HG03135 (cell line): Measurements from ENCODE around the gene EFCAB12.
"Not testable (repeated sequence)": the region's sequence is repeated elsewhere in the genome, so short reads cannot be mapped to it uniquely, and the experiment has no call there.

Source experiments
- ATAC-seq: cut with Tn5 transposase; IDR thresholded peaks from one replicate; pipeline ENCODE4 v1.9.1; 2021; ENCODE audit warnings: mild to moderate bottlenecking, moderate library complexity; ENCODE audit not compliant: unreplicated experiment

Gene EFCAB12

DNA sequence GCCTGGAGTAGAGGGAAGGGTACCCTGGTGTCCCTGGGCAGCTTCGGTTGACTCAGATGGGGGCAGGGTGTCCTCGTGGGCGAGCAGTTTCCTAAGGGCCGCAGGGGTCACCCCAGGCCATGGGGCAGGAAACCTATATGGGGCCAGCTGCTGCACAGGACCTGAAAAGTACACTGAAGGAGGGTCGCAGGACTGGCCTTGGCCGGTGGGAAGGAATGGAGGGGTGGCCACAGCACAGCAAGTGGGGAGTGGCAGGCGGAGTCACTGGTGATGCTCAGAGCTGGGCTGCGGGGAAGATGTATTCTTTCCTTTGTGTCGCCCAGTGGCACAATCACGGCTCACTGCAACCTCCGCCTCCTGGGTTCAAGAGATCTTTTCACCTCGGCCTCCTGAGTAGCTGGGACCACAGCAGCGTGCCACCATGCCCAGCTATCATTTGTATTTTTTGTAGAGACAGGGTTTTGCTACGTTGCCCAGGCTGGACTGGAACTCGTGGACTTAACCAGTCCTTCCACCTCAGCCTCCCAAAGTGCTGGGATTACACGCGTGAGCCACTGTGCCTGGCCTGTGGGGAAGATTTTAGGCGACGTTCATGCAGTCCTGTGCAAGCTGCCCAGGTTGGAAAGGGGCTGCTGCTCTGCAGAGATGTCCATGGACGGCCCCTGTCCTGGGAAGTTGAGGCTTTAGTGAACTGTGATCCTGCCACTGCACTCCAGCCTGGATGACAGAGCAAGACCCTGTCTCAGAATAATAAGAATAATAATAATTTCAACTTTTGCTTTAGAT is 57.2 kb downstream of the EFCAB12 start:
- no peak for ATAC-seq

DNA sequence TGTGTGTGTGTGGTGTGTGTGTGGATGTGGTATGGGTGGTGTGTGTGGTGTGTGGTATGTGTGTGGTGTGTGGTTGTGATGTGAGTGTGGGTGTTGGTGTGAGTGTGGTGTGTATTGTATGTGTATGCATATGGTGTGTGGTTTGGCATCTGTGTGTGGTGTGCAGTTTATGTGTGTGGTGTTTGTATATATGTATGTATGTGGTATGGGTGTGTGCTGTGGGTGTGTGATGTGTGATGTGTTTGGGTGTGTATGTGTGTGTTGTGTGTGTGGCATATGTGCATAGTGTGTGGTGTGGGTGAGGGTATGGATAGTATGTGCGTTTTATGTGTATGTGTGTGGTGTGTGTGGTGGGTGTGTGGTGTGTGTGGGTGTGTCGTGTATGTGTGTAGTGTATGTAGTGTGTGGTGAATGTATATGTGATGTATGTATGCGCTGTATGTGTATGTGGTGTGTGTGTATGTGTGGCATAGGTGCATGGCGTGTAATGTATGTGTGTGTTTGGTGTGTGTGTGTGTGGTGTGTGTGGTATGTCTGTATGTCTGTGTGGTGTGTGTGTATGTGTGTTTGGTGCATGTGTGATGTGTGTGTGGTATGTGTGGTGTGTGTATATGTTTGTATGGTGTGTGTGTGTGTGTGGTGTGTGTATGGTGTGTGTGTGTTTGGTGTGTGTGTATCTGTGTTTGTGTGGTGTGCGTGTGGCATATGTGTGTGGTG is 58.0 kb downstream of the EFCAB12 start:
- ATAC-seq: no peak

DNA sequence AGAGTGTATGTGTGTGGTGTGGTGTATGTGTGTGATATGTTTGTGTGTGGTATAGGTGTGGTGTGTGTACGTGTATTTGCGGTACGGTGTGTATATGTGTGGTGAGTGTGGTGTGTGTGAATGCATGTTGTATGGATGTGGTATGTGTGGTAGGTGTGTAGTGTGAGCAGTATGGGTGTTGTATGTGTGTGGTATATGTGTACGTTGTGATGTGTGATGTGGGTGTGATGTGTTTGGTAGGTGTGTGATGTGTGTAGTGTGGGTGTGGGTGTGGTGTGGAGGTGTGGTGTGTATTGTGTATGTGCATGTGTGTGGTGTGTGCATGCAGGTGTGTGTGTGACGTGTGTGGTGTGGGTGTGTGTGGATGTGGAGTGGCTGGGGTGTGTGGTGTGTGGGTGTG is 58.7 kb downstream of the EFCAB12 start:
- ATAC-seq: no peak

DNA sequence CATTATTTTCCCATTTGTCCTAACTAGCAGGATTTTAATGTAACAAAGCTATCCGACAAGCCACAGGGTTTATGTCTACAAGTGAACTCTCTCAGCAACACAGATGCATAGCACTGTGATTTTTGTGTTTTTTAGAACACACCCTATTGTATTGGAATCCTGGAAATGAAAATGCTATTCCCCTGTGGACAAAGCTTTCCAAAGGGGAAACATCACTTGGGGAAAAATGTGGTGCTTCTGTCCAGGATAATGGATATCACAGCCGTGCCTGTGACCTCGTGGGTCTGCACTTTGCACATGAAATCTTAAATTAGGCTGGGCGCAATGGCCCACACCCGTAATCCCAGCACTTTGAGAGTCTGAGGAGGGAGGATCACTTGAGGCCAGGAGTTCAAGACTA is 60.6 kb downstream of the EFCAB12 start:
- no peak for ATAC-seq

DNA sequence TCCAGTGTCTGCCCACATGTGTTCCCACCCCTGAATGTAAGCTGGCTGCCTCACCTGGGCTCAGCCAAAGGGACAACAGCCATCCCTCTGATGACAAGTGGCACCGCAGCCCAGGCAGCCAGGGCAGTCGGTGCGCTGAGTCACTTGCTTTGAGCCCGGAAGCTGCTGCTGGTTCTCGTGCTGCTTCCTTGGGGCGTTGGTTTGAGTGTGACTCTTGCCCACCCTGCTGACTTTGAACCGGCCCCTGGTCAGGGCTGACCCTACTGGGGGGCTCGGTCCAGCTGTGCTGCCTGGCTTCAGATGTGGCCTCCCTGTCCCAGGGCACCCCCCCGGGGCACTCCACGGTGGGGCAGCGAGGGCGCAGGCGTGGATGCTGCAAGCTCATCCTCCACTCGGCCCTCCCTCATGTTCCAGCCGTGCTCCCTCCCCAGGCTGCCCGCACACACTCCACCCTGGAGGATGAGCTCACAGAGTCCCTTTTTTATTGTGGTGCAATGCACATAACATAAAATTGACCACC is 62.1 kb downstream of the EFCAB12 start:
- no peak for ATAC-seq

DNA sequence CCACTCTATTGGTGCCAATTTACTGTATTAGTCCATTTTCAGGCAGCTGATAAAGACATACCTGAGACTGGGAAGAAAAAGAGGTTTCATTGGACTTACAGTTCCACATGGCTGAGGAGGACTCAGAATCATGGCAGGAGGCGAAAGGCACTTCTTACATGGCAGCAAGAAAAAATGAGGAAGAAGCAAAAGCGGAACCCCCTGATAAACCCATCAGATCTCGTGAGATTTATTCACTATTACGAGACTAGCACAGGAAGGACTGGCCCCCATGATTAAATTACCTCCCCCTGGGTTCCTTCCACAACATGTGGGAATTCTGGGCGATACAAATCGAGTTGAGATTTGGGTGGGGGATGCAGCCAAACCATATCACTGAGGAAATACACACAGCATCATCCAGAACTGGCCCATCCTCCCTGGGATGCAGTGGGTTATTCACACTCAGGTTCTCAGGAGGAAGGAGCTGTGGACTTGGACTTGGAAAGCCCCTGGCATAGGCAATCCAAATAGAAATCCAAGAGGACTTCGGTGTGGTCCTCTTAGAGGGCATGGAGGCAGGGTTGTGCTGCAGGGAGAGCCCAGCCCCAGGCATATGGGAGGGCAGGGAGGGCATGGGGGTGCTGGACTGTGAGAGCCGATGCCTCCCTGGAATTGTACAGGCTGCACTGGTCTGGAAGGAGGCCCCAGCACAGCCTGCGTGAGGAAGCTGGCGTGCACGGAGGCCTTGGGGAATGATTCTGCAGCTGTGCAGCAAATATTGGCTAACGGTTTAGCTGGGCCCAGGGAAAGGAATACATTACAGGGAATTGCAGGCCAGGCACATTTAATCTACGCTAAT is 62.9 kb downstream of the EFCAB12 start:
- no peak for ATAC-seq

DNA sequence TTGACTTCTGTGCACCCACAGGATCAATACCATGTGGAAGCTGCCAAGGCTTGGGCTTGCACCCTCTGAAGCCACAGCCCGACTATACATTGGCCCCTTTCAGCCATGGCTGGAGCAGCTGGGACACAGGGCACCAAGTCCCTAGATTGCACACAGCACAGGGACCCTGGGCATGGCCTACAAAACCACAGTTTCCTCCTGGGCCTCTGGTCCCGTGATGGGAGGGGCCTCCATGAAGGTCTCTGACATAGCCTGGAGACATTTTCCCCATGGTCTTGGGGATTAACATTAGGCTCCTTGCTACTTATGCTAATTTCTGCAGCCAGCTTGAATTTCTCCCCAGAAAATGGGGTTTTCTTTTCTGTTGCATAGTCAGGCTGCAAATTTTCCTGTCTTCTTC is 63.6 kb downstream of the EFCAB12 start:
- ATAC-seq: not testable (repeated sequence)

DNA sequence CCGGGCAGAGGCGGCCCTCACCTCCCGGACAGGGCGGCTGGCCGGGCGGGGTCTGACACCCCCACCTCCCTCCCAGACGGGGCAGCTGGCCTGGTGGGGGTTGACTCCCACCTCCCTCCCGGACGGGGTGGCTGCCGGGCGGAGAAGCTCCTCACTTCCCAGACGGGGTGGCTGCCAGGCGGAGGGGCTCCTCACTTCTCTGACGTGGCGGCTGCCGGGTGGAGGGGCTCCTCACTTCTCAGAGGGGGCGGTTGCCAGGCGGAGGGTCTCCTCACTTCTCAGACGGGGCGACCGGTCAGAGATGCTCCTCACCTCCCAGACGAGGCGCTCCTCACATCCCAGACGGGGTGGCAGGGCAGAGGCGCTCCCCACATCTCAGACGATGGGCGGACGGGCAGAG is 65.1 kb downstream of the EFCAB12 start:
- ATAC-seq: not testable (repeated sequence)

DNA sequence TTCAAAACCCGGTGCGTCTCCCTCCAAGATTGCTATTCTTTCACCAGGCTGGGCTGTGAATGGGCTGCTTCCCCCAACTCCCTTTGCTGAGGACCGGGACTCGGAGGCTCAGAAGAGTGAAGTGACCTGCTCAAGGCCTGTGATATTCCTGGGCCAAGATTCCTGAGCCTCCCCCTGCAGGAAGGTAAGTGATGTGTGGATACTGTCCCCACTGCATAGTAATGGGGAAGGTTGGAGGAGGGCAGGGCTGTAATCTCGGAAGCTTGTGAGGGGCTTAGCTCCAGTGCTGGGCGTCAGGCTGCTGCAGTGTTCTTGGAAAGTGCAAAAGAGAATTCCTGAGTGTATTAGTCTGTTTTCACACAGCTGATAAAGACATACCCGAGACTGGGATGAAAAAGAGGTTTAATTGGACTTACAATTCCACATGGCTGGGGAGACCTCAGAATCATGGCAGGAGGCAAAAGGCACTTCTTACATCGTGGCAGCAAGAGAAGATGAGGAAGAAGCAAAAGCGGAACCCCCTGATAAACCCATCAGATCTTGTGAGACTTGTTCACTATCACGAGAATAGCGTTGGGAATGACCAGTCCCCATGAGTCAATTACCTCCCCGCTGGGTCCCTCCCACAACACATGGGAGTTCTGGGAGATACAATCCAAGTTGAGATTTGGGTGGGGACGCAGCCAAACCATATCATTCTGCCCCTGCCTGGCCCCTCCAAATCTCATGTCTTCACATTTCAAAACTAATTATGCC is 67.6 kb downstream of the EFCAB12 start:
- ATAC-seq: no peak

DNA sequence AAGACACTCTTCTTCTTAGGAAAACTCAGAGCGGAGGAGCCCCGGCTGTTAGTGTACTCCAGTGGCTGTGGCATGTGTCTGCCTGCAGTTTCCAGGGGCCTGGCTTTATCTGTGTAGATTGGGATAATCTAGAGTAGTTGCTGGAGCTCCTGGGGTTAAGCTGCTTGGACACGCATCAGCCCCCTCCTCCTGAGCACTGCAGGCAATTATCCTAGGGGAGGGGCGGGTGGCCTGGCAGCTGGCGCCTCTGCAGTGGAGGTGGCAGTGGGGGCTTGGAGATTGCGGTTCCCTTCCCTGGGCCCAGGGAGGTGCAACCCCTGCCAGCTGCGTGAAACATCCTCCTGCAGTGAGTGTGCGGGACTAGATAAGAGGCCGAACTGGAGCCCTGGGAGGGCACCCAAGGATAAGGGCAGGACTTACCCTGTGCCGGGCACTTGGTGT is 68.2 kb downstream of the EFCAB12 start:
- no peak for ATAC-seq

DNA sequence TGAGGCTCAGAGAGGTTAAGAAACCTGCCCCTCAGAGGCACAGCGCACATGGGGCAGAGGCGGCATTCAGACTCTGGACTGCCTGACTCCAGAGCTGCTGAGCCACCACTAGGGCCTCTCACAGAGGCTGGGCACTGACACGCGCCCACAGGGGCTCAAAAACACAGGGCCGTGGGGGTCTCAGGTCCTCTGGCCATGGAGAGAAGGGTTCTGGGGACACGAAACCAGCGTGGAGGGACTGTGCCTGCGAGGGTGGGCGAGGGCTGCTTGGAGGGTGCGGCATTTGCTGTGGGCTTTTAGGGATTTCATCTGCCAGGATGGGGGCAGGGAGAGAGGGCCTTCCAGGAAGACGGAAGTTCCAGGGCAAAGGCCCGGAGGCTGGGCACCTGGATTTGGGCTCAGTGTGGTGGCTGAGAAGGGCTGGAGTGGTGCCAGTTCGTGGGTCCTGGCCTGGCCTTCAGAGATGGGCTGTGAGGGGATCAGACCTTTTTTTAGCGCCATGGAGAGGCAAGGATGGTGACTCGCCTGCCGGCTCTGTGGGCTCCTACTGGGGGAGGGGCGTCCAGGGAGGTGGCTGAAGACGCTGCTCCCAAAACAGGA is 69.6 kb downstream of the EFCAB12 start:
- ATAC-seq: no peak

DNA sequence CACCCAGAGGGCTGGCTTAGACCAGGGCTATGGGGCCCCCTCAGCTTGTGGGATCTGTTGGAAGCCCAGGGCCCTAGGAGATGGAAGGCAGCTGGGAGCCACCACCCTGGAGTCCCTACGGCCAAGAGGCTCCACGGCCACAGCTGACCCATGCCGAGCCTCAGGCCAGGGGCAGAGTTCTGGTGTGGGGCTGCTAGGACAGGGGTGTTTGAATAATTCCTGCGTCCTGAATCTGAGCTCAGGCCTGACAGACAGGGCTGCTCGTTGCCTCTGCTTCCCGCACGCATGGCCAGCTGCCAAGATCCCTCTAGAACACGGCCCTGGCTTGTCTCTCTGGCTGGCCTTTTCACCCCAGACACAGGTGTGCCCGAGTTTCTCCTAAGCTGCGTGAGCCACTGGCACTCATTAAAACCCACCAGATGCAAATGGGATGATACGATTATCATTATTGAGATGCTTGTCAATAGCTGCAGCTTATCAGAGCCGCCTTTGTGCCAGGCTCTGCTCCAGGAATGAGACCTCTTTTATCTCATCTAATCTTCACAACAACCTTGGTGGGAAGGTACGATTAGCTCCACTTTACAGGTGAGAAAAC is 70.2 kb downstream of the EFCAB12 start:
- no peak for ATAC-seq

DNA sequence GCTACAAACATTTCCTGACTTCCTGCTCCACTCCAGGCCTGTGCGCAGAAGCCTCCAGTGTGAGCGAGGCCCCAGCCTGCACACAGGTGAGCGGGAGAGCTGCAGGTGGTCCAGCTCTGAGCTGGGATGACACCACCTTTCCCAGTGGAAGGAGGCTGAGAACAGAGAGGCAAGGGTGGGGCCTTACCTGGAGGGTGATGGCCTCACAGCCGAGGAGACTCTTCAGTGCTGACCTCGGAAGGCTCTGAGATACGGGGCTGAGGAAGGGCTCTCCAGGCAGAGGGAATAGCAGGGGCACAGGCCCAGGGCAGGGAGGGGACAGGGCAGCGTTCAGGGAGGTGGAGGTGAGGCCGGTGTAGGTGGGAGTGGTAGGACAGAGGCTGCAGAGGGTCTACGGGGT is 70.8 kb downstream of the EFCAB12 start:
- no peak for ATAC-seq

DNA sequence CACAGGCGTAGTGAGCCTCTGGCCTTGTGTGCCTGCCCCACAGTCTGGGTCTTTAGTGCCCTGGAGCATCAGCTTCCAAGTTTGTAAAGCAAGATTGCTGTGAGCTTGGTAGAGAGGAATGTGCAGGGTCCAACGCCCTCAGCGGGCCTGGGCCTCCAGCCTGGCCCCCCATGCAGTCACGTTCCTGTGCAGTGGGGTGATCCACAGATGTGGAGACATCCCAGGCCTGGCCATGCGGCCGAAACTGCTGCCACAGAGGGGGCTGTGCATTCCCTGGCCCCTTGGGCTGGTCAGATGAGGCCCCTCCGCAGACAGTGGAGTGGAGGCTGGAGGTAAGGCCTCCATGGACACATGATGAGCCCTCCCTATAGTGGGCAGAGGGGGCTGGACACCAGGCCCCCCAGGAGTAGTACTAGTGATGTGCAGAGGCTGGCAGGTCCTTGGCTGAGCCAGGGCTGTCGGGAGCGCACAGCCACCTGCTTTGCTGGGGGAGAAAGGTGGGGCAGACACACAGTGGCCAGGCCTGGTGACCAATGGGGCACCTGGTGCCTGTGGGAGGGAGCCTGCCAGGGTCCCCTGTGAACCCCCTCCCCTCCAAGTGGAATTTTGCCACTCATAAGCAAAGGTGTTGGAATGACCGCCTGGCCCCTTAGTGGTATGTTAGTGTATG is 71.5 kb downstream of the EFCAB12 start:
- ATAC-seq: no peak

DNA sequence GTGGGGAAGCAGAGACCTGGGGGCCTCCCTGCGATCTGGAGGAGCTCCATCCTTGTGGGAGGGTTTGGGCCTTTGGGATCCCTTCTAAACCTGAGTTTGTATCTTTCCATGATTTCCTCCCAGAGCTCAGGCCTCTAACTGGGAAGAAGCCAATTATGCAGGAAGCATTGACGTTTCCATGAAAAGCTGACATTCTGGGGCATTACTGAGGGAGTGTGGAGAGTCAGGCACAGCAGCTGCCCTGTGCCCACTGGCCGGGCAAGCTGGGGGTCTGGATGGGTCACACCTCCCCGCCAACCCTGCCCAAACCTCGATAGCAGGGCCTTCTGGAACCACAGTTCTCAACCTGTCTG is 74.9 kb downstream of the EFCAB12 start:
- ATAC-seq: no peak

DNA sequence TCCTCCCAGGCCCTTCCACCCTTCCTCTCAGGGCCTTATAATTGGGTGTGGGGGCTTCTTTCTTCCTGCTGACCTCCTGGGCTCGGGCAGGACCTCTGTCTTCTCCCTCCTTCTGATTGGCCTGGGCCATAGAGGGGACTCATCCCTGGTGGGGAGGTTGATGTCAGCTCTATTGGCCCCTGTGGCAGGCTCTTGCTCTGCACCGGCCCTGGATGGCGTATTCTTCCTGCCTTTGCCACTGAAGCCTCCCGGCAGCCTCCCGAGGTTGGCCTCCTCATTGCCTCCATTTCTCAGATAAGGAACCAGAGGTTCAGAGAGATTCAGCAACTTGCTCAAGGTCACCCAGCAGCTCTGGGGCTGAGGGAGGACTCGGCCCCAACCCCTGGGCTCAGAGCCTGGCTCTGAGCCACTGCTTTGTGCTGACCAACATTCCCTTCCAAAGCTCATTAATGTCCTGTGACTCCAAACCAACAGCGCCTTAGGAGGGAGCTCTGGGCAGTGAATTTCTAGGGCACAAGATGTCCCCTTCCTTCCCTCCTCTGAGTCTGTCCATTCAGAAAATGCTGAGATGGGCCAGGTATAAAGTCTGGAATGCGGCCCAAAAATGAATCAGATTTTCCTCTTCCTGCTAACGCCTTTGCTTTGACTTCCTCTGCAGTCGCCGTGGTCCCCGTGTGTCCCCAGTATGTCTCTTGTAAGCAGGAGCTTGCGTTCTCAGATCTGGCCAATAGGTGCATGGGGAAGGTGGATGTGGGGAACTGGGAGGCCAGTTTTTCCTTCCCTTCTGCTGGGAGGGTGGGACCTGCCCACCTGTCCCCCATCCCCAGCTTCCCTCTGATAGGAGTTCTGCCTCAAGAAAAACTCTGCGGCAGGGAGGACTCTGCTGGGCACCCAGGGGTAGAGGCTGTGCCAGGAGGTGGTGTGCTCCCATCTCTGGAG is 75.5 kb downstream of the EFCAB12 start:
- no peak for ATAC-seq

DNA sequence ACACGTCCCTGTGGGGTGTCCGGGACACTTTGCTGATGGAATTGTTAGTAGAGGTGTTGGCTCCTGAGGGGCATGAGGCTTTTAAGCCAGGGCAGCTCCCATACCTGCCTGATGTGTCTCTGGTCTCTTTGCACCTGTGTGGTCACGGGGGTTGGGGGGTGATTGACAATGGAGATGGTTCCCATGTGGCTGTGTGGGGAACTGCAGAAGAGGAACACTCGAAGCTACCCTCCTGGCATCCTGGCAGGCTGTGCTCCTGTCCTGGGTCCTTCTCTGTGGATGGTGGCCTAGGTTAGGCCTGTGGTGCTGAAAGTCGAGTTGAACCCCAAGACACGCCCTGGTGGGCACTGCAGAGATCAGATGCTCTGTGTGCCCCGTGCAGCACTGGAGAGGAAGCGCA is 76.4 kb downstream of the EFCAB12 start:
- ATAC-seq: no peak
